ENCODE data around the gene TCAP.

TCAP gene

DNA sequence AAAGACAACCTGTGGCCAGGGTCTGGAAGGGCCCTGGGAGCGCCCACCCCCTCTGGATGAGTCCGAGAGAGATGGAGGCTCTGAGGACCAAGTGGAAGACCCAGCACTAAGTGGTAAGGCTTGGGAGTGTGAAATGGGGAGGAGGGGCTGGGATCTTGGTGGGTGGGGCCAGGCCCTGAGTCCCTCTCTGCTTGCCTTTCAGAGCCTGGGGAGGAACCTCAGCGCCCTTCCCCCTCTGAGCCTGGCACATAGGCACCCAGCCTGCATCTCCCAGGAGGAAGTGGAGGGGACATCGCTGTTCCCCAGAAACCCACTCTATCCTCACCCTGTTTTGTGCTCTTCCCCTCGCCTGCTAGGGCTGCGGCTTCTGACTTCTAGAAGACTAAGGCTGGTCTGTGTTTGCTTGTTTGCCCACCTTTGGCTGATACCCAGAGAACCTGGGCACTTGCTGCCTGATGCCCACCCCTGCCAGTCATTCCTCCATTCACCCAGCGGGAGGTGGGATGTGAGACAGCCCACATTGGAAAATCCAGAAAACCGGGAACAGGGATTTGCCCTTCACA lies 29.5 kb upstream of the TCAP start:
- TF ChIP-seq GATA3 (IDR thresholded peaks at IDR 0.05; ENCODE audit: low read depth, low read length) (no peak), GATA2 (IDR thresholded peaks at IDR 0.05; ENCODE audit: low read depth, low read length) (no peak)

GRCh38 chr17:39636587-39636926 lies 28.6 kb upstream of the TCAP start:
- TF ChIP-seq GATA3 (IDR thresholded peaks at IDR 0.05; ENCODE audit: low read depth, low read length) (no peak), GATA2 (IDR thresholded peaks at IDR 0.05; ENCODE audit: low read depth, low read length) (no peak)

DNA sequence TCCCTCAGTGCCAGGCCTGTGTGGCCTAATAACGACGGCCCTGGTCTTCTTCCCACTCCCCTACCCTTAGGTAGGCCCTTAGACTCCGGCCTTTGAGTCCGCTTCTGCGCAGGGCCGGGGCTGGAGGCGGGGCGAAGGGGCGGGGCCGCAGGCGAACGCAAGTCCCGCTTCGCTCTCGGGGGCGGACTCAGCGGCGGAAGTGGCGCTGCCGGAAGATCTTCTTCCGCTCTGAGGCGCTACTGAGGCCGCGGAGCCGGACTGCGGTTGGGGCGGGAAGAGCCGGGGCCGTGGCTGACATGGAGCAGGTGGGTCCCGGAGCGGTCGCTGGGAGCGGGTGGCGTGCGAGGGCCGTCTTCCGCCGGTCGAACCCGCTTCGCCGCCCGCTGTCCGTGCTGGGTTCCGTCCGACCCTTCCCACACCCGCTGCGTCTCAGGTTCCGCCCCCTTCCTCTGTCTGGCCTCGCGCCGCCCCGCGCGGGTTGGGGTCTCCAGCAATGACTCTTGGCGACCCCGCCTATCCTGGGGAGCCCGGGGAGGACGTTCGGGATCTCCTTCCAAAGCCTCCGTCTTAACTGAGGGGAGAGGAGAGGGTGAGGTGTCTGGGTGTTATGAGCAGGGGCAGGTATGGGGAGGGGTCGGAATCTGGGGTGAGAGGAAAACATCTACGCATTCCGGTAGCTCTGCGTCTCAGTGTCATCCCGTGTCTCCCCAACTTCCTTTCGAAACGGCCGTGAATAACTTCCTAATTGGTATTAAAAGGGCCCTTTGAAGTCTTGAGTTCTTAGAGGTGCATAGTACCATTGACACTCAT lies 28.0 kb upstream of the TCAP start, which contains the start of gene STARD3:
Gene STARD3, plus strand, starts transcription at position 218 of the 810 bp plus-strand sequence. CDS start 16,388 bp downstream, outside the sequence.
- TF ChIP-seq GATA3 (IDR thresholded peaks at IDR 0.05; ENCODE audit: low read depth, low read length) (no peak), GATA2 (IDR thresholded peaks at IDR 0.05; ENCODE audit: low read depth, low read length) (no peak)

- TF ChIP-seq GATA2 (IDR thresholded peaks at IDR 0.05; ENCODE audit: low read depth, low read length) (no peak), GATA3 (IDR thresholded peaks at IDR 0.05; ENCODE audit: low read depth, low read length) (no peak)
These were observed 26.8 kb upstream of the TCAP start for GRCh38 chr17:39638317-39638716.

DNA sequence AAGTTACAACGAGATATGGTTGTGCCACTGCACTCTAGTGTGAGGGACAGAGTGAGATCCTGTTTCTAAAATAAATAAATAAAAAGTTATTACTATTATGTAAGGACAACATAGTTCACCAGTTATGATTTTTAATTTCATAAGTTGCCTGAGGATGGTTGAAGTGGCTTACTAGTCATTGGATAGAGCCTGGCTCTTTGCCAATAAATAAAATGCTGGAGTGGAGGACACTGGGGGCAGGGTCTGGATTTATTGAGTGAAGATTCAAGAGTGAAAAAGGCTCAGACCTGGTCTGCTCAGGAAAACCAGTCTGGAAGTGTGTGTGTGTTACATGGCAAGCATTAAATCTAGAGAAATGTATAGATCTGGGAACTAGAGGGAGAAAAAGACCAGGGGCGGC lies 26.1 kb upstream of the TCAP start:
- TF ChIP-seq GATA2 (IDR thresholded peaks at IDR 0.05; ENCODE audit: low read depth, low read length), result no peak

- TF ChIP-seq GATA3 (IDR thresholded peaks at IDR 0.05; ENCODE audit: low read depth, low read length) (no peak), GATA2 (IDR thresholded peaks at IDR 0.05; ENCODE audit: low read depth, low read length) (no peak)
These were observed 25.3 kb upstream of the TCAP start for GRCh38 chr17:39639566-39640458.

- TF ChIP-seq GATA2 (IDR thresholded peaks at IDR 0.05; ENCODE audit: low read depth, low read length), result no peak
These were observed 24.5 kb upstream of the TCAP start for GRCh38 chr17:39640591-39641031.

DNA sequence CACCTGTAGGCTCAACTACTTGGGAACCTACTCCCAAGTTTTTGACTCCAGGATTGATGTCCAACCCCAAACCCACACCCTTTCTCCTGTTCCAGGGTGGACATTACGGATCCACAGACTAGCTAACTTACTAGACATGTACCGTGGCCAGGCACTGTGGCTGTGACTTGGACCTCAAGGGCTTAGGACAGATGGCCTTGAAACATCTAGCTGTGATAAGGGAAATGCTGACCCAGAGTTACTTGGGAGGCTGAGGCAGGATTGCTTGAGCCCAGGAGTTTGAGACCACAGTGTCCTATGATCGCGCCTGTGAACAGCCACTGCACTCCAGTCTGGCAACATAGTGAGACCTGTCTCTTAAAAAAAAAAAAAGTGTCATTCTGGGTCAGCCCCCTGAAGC lies 24.1 kb upstream of the TCAP start:
- TF ChIP-seq GATA2 (IDR thresholded peaks at IDR 0.05; ENCODE audit: low read depth, low read length) (no peak), GATA3 (IDR thresholded peaks at IDR 0.05; ENCODE audit: low read depth, low read length) (no peak)

DNA sequence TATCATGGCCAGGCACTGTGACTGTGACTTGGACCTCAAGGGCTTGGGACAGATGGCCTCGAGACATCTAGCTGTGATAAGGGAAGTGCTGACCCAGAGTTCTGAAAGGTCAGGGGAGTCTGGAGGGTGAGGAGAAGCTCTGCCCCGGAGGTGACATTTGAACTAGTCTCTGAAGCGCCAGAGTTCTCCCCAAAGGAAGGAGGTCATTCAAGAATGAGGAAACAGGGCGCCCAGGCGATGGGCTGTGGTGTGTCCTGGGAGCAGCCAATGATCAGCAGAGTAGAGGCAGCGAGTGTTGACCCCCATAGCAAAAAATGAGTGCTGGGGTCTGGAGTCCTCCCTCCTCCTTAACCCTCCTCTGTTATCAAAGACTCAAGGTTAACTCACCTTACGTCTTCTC lies 23.3 kb upstream of the TCAP start:
- TF ChIP-seq GATA3 (IDR thresholded peaks at IDR 0.05; ENCODE audit: low read depth, low read length) (no peak), GATA2 (IDR thresholded peaks at IDR 0.05; ENCODE audit: low read depth, low read length) (no peak)

- no peak for TF ChIP-seq GATA2 (IDR thresholded peaks at IDR 0.05; ENCODE audit: low read depth, low read length)
- no peak for TF ChIP-seq GATA3 (IDR thresholded peaks at IDR 0.05; ENCODE audit: low read depth, low read length)
These were observed 22.7 kb upstream of the TCAP start for GRCh38 chr17:39642291-39643074.

DNA sequence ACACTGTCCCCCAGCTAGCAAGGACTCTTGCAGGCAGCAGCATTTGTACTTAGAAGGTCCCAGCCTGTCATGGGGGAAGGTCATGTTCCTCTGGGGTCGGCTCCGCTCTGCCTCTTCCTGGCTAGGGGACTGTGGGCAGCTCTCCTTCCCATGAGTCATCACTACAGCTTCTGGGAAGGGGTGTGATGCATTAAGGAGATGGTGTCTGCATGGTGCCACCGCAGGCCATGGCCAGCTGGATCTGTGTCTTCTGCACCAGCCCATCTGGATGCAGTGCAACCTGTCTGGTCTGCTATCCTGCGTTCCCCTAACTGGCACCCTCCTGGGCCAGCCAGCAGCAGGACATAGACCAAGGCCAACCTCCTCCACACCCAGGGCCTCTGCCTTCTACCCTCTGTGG lies 21.9 kb upstream of the TCAP start:
- no peak for TF ChIP-seq GATA2 (IDR thresholded peaks at IDR 0.05; ENCODE audit: low read depth, low read length)
- TF ChIP-seq GATA3 (IDR thresholded peaks at IDR 0.05; ENCODE audit: low read depth, low read length), result no peak

- TF ChIP-seq GATA2 (IDR thresholded peaks at IDR 0.05; ENCODE audit: low read depth, low read length) (no peak), GATA3 (IDR thresholded peaks at IDR 0.05; ENCODE audit: low read depth, low read length) (no peak)
These were observed 17.9 kb upstream of the TCAP start for GRCh38 chr17:39647256-39647655.

- no peak for TF ChIP-seq GATA3 (IDR thresholded peaks at IDR 0.05; ENCODE audit: low read depth, low read length)
- TF ChIP-seq GATA2 (IDR thresholded peaks at IDR 0.05; ENCODE audit: low read depth, low read length), result no peak
These were observed 16.4 kb upstream of the TCAP start for GRCh38 chr17:39648616-39649366.
